HG03064 (cell line): ENCODE results near the gene MON1B.
"Not testable (repeated sequence)": the region's sequence is repeated elsewhere in the genome, so short reads cannot be mapped to it uniquely, and the experiment has no call there.

ENCODE experiments used
- ATAC-seq: cut with Tn5 transposase; IDR thresholded peaks from one replicate; pipeline ENCODE4 v1.9.1; 2021; ENCODE audit warnings: low read depth; ENCODE audit not compliant: unreplicated experiment

MON1B gene

DNA sequence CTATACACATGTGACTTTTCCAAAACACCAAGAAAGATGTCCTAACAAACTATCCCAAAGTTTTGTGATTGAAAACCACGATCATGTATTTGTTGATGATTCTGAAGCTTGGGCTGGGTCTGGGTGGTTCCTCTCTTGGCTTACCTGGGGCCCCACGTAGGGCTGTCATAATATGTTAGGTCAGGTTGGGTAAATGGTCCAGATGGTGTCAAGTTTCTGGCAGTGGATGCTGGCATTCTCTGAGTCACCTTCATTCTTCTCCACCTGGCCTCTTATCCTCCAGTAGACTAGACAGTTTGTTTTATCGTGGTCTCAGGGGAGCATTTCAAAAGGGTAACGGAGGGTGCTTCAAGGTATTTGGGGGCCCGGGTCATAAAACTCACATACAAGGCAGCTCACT, 47.6 kb downstream of the MON1B start:
- no peak for ATAC-seq

- not testable (repeated sequence) for ATAC-seq
Measured at GRCh38 chr16:77242471-77242870, 51.5 kb downstream of the MON1B start.

- no peak for ATAC-seq
Measured at GRCh38 chr16:77246150-77246549, 55.2 kb downstream of the MON1B start.

DNA sequence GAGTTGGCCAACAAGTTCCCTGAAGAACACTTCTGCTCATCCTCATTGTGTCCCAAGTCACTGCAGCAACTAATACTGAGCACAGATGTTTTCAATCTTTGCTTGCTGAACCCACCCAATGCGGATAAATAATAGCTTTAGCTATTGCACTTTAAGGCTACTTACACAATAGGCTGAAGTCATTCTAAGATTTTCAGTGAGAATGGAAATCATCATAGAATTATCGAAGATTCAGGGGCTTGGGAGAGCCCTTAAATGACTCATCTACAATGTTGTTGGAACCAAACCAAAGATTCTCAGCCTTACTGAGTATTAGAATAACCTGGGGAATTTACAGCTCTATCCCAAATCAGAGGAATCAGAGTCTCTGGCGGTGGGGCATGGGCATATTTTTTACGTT, 59.4 kb downstream of the MON1B start:
- ATAC-seq: no peak
